AG09309 (cell line): Measurements from ENCODE around the gene ERC1.

ENCODE experiments used
- DNase-seq: peaks from one replicate; pipeline ENCODE4 v3.0.0-alpha.2; 2010; ENCODE audit warnings: low read depth
- H3K4me3 ChIP-seq: 2 replicates; pipeline ENCODE4 v1.5.1; 2011; ENCODE audit warnings: mild to moderate bottlenecking, low read depth, low read length, moderate library complexity; ENCODE audit not compliant: control insufficient read depth
- TF ChIP-seq, protein P1 (sequence below): IDR thresholded peaks from 2 replicates; pipeline ENCODE4 v1.5.1; 2011; ENCODE audit warnings: mild to moderate bottlenecking, low read depth, low read length, inconsistent platforms; ENCODE audit not compliant: insufficient read depth, control insufficient read depth; ENCODE audit errors: missing control alignments

Gene ERC1

DNA sequence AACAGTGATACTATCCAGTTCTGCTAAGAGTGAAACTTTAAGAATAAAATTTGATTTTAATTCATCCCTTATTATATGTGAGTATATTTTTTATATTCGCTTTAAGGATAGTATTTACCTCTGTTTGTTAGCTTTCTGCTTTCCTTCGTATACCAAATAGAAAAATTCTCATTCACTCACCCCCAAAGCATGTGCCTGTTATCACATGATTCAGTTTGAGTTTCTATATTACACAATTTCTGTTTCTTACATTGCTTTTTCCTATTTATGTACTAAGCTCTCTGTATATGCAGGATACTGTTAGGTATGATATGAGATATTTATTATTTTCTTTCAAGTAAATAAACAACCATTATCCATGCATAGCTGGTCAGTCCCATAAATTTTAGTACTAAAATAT lies 328.2 kb downstream of the ERC1 start:
- TF ChIP-seq, protein P1, sequence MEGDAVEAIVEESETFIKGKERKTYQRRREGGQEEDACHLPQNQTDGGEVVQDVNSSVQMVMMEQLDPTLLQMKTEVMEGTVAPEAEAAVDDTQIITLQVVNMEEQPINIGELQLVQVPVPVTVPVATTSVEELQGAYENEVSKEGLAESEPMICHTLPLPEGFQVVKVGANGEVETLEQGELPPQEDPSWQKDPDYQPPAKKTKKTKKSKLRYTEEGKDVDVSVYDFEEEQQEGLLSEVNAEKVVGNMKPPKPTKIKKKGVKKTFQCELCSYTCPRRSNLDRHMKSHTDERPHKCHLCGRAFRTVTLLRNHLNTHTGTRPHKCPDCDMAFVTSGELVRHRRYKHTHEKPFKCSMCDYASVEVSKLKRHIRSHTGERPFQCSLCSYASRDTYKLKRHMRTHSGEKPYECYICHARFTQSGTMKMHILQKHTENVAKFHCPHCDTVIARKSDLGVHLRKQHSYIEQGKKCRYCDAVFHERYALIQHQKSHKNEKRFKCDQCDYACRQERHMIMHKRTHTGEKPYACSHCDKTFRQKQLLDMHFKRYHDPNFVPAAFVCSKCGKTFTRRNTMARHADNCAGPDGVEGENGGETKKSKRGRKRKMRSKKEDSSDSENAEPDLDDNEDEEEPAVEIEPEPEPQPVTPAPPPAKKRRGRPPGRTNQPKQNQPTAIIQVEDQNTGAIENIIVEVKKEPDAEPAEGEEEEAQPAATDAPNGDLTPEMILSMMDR: no peak
- no peak for DNase-seq
- no peak overlapping the region for H3K4me3 ChIP-seq

GRCh38 chr12:1320021-1320420 lies 329.0 kb downstream of the ERC1 start:
- no peak for DNase-seq
- H3K4me3 ChIP-seq: no peak overlapping the region
- TF ChIP-seq, protein P1: no peak

DNA sequence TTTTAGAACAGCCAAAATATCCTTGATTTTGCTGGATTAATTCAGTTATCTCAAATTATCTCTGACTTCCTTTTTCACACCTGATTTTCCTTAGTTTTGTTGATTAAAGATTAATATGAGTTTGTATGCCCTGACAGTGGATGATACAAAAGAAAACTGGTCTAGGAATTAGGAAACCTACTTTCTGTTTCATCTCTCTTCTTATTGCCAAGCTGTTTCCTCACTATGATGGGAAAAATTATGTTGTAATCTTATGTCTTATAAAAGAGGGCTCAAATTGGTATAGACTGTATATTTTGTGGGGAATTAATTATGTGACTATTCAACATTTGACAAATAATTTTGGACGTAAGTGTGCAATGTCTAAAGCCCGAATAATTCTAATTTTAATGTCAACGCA lies 331.8 kb downstream of the ERC1 start:
- H3K4me3 ChIP-seq: no peak overlapping the region
- TF ChIP-seq, protein P1: no peak
- DNase-seq: no peak

GRCh38 chr12:1324099-1324498 lies 333.1 kb downstream of the ERC1 start:
- TF ChIP-seq, protein P1: no peak
- H3K4me3 ChIP-seq: no peak overlapping the region
- no peak for DNase-seq

DNA sequence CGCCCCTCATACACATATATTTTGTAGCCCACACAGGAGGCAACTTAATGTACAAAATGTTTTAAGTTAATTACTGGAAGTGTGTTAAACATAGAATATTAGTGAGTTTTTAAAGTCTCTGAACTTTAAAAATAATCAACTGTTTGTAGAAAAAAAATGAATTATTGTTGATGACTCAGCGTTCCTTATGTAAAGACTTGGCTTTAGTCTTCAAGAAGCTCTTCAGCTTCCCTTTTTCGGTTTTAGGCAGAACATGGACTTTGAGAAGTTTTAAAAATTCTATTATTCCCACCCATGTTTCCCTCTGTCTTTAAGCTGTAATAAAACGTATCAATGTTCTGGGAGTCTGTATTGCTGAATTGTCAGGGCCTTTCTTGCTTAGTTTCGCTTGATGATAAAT lies 333.9 kb downstream of the ERC1 start:
- no peak overlapping the region for H3K4me3 ChIP-seq
- DNase-seq: no peak
- TF ChIP-seq, protein P1: no peak

DNA sequence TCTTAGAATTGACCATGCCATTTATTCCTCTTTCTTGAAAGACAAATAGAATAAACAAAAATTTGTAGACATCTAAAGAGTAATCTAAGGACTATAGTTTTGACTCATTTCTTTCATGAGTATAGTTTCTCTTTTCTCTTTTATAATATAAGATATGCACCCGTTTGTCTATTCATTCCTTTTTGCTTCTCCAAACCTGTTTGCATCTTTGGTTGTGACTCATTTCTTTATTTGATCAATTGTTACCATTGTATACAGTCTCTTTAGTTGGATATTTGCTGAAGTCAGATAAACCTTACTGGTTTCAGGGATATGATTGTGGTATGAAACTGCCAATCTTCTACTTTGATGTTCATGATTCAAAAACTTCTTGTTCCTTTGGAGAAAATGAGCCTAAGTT lies 334.6 kb downstream of the ERC1 start:
- no peak overlapping the region for H3K4me3 ChIP-seq
- TF ChIP-seq, protein P1: no peak
- no peak for DNase-seq

- TF ChIP-seq, protein P1: no peak
- DNase-seq: no peak
- no peak overlapping the region for H3K4me3 ChIP-seq
These were observed 335.2 kb downstream of the ERC1 start for GRCh38 chr12:1326258-1326657.
